ENCODE measurements around the gene PER2.

- no peak for TF ChIP-seq CTCF (IDR thresholded peaks at IDR 0.05)
- TF ChIP-seq POLR2A (IDR thresholded peaks at IDR 0.05), result no peak
Measured at GRCh38 chr2:238257786-238258700, 30.4 kb downstream of the PER2 start.
